Right ventricle myocardium inferior (tissue), 1 donor: Measurements from ENCODE around the gene HAUS1. TPM values are rescaled to one million over a fixed set of nuclear protein-coding genes. Genes with fewer than 3 reads are reported as not detected.
"Not testable (repeated sequence)": the region's sequence is repeated elsewhere in the genome, so short reads cannot be mapped to it uniquely, and the experiment has no call there.

Source experiments
- ATAC-seq: fragments of 200-7000 bp; cut with Tn5 transposase; one replicate; pipeline ENCODE4 v1.9.1; 2020; ENCODE audit warnings: mild to moderate bottlenecking, moderate library complexity
- DNase-seq: peaks from one replicate; pipeline ENCODE4 v3.0.0; 2021; ENCODE audit errors: missing footprints
- intact Hi-C: fragments of 100-400 bp; cut with DNase I; formaldehyde crosslinking; loops from one replicate; pipeline ENCODE4 v1.11.0; 2022
- total RNA-seq: library from RNA; stranded (reverse); fragmentation: NEBNext Ultra II Directional; extraction: Animal tissue kit (Norgen Biotek cat#: 25700); gene quantifications from one replicate; pipeline ENCODE4 v1.2.1, GENCODE V29; 2021
- donor health status: DM: no; HTN: yes; CAD: no; lungs with severe emphysema.

Gene HAUS1
- total RNA-seq, 1 donor from 2014 or later = 7.1 TPM

- intact Hi-C loops = no loop called here
- ATAC-seq = no peak
- no peak for DNase-seq
These were observed 24.8 kb upstream of the HAUS1 start for GRCh38 chr18:46079336-46079735.

DNA sequence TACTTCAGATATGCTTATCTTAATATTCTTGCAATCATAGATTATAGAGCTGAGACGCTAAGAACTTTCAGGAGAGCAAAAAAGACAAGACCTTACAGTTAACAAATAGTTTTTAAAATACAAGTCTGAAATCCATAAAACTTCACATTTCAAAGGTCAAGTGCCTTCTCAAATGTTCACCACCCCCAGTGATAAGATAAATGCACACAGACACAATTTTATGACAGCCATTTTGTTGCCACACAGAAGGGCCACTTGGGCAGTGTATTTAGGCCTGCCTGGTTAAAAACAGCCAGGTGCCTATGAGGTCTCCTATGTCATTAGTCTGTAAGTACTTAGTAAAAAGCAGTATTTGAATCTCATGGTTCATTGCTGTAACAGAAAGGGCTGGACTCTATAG, 24.0 kb upstream of the HAUS1 start:
- no peak for DNase-seq
- intact Hi-C loops = no loop called here
- ATAC-seq = no peak

DNA sequence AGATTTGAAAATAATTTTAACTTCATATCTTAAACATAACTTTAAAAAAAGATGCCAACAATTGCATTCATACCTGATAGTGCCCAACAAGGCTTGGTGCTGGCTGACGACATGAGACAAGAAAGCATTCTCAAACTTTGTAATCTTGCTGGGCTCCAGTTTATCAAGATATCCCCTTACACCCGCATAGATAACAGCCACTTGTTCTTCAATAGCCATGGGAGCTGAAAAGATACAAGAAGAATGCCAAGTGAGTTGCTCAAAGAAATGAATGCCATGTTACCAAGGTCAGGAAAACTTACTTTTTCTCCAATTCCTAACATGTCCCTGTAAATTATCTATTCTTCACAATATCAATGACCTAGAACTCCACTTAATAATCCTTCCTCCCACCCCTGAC, 19.8 kb upstream of the HAUS1 start:
- ATAC-seq = no peak

DNA sequence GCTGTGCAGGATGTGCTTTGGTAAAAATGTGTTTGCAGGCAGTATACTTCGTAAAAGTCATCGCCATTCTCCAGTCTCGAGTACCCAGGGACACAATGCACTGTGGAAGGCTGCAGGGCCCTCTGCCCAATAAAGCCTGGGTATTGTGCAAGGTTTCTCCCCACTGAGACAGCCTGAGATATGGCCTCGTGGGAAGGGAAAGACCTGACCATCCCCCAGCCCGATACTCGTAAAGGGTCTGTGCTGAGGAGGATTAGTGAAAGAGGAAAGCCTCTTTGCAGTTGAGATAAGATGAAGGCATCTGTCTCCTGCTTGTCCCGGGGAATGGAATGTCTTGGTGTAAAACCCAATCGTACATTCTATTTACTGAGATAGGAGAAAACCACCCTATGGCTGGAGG, 15.7 kb upstream of the HAUS1 start:
- intact Hi-C loops, ATAC-seq, DNase-seq: not testable (repeated sequence)

More for the DNA sequence above, 19.8 kb upstream of the HAUS1 start:
- no peak for DNase-seq
- intact Hi-C loops = no loop called here

DNA sequence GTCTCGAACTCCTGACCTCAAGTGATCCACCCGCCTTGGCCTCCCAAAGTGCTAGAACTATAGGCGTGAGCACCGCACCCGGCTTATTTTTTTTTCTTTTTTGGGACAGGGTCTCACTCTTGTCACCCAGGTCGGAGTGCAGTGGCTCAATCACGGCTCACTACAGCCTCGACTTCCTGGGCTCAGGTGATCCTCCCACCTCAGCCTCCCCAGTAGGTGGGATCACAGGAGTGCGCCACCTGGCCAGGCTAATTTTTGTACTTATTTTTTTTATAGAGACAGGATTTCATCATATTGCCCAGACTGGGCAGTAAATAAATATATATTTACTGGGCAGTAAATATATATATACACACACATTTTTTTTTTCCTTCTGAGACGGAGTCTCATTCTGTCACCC, 8.7 kb upstream of the HAUS1 start:
- ATAC-seq (no peak), DNase-seq (no peak)
- intact Hi-C loops = no loop called here

GRCh38 chr18:46096651-46097300, 7.4 kb upstream of the HAUS1 start:
- DNase-seq (no peak), ATAC-seq (no peak)
- intact Hi-C loops = no loop called here

DNA sequence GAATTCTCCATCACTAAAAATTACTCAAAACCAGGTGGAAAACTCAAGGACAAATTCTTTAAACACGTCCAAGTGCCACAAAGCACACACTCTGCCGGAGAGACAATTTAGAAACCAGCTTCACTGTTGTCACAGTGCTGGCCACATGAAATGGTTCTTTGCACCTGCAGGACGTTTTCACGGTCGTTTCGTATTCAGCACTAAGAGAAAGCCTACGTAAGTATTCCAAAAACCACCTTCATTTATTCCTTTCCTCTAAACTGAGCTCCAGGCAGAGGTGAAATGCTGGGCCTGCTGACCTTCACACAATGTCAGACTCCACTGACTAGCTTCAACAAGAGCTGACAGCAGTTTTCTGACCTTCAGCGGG, 6.8 kb upstream of the HAUS1 start:
- peak; percentile 38 for ATAC-seq
- DNase-seq = no peak
- intact Hi-C loops = no loop called here

DNA sequence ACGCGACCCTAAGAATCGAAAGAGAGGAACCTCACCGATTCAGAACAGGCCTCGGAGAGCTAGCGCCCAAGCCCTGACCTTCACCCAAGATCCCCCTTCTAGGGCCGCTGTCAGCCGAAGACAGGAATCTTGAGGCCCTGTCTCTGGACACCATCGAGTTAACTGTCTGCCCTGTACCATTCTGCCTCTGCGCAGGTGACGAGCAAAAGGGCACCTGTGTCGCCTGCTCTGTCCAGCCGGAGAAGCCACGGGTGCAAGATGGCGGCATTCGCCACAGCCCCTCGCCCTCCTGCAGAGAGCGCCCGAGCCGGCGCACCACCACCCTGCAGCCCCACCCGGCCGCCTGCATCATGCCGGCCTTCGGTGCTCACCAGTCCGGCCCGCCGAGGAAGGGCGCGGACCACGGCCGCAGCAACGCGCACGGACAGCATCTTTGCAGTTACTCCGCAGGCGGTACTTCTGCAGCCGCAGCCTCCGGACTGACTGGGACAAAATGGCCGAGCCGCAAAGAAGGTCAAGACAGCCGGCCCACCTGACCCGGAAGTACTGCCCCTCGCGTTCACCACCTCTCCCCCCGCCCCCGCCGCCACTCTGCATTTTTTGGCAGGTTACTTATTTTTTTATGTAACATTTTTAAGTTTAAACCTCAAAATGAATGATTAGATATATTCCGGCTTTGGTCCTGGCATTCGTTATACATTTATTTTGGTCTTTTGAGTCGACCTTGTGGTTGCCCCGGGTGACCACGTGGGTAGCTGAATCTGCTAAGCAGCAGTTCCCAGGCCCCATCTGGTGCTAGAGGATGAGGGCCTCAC, 6.2 kb upstream of the HAUS1 start, which contains the start of gene ATP5F1A:
Gene ATP5F1A, minus strand, starts transcription at position 496 of the 815 bp plus-strand sequence. Its CDS starts 65 bp downstream, at position 431.
- peak; percentile 87 for ATAC-seq

GRCh38 chr18:46098616-46098933, 5.6 kb upstream of the HAUS1 start:
- intact Hi-C loops = no loop called here
- ATAC-seq (no peak), DNase-seq (no peak)

More for the DNA sequence above, 6.2 kb upstream of the HAUS1 start, which contains the start of gene ATP5F1A:
- intact Hi-C loops = no loop called here
- DNase-seq = peak; percentile 94

GRCh38 chr18:46099463-46099862, 4.7 kb upstream of the HAUS1 start:
- DNase-seq (no peak), ATAC-seq (no peak)
- intact Hi-C loops = no loop called here

DNA sequence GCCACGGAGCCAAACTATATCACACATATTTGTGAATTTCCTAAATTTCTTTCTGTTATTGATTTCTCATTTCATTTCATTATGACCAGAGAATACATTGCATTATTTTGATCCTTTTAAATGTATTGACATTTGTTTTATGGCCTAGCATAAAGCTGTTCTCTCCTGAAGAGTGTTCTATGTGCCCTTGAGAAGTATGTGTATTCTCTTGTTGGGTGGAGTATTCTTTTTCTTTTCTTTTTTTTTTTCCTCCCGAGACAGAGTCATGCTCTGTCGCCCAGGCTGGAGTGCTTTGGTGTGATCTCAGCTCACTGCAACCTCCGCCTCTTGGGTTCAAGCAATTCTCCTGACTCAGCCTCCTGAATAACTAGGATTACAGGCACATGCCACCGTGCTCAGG, 5.2 kb downstream of the HAUS1 start:
- no peak for ATAC-seq
- intact Hi-C loops = no loop called here
- no peak for DNase-seq

DNA sequence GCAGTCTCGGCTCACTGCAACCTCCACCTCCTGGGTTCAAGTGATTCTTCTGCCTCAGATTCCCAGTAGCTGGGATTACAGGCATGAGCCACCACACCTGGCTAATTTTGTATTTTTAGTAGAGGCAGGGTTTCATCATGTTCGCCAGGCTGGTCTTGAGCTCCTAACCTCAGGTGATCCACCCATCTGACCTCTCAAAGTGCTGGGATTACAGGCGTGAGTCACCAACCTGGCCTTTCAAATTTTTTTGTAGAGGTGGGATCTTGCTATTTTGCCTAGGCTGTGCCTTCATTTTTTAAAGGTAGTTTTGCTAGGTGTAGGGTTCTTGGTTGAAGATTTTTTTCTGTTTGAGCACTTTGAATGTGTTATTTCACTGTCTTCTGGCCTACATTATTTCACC, 6.2 kb downstream of the HAUS1 start:
- intact Hi-C loops = no loop called here
- no peak for ATAC-seq

GRCh38 chr18:46113751-46114150, 9.6 kb downstream of the HAUS1 start:
- intact Hi-C loops = no loop called here
- DNase-seq (no peak), ATAC-seq (no peak)

More for the DNA sequence above, 6.2 kb downstream of the HAUS1 start:
- DNase-seq = no peak

DNA sequence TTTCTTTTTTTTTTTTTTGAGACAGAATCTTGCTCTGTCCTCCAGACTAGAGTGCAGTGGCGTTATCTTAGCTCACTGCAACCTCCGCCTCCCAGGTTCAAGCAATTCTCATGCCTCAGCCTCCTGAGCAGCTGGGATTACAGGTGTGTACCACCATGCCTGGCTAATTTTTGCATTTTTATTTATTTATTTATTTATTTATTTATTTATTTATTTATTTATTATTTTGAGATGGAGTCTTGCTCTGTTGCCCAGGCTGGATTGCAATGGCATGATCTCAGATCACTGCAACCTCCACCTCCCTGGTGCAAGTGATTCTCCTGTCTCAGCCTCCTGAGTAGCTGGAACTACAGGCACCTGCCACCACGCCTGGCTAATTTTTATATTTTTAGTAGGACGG, 22.4 kb downstream of the HAUS1 start:
- ATAC-seq, intact Hi-C loops, DNase-seq: not testable (repeated sequence)

DNA sequence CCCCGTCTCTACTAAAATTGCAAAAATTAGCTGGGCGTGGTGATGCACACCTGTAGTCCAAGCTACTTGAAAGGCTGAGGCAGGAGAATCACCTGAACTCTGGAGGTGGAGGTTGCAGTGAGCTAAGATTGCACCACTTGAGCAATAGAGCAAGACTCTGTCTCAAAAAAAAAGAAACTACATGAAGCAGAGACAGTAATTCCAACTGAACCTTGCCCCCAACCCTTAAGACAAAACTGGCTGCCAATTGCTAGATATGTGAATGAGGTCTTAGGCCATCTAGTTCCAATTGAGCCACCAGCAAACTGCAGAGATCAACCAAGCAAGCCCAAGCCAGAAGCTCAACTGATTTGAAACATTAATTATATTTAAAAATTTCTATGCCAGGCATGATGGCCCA, 25.9 kb downstream of the HAUS1 start:
- DNase-seq (no peak), ATAC-seq (no peak)

GRCh38 chr18:46130549-46130948, 26.4 kb downstream of the HAUS1 start:
- ATAC-seq, intact Hi-C loops, DNase-seq: not testable (repeated sequence)

More for the DNA sequence above, 25.9 kb downstream of the HAUS1 start:
- intact Hi-C loops = no loop called here

DNA sequence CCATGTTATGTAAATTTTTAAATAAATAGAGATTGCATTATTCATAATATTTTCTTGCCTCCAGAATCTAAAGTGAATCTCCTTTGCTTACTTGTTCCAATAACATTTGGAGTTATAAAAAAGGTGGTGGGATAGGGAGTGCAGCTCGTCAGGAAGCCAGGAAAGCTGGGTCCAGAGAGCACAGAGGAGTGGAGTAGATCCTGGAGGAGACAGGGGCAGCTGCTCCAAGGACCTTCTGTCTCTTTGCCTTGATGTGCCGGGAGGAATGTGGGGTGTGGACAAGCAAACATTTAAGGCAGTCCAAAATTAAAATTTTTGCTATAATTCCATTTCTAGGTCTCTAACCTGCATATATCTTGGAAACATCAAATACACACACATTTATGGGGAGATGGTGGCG, 29.3 kb downstream of the HAUS1 start:
- DNase-seq (no peak), ATAC-seq (no peak)
- intact Hi-C loops = no loop called here

DNA sequence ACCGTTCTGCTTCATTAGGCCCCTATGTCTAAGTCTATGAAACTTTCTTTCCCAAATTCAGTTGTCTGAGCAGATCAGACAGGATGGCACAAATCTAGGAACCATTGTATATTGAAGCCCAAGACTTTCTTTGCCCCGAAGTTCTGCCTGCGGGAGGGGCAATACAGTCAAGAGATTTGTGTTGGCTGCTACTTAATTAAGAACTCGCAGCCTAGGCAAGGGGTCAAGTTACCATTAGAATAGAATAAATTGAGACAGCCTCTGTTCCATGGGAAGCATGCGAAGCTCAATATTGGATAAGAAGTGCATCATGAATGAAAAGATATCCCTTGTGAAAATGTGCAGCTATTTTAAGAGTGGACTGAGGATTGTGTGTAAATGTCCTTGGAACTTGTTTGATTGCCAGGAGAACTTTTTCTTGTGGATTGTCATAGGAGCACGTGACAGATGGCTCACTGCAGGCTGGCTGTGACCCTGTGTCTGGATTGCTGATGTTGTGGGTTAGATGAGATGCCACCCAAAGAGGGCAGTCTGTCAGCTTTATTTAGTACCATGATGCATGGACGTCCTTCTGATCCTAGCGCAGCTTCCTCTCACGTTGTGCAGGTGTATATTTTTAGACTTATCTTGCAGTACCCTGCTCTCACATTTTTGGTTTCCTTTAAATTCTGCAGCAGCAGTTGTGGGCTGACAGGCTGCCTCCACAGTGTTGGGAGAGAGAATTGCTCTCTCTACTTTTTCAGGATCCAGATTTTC, 30.9 kb downstream of the HAUS1 start:
- ATAC-seq (peak; percentile 68), DNase-seq (no peak)
- intact Hi-C loops = no loop called here

GRCh38 chr18:46140173-46140572, 36.0 kb downstream of the HAUS1 start:
- intact Hi-C loops = no loop called here
- no peak for DNase-seq
- ATAC-seq = no peak

DNA sequence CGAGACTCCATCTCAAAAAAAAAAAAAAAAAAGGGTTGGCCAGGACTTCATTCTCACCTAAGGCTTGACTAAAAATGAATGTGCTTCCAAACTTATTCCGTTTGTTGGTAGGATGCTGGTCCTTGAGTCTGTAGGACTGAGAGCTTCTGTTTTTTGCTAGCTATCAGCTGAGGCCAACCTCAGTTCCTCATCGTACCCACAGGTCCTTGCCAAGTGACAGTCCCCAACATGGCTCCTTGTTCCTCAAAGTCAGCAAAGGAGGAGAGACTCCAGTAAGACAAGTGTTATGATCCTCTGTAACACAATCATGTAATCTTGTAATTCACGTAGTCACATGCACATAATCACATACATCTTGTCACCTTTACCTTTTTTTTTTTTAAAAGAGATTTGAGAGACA, 37.0 kb downstream of the HAUS1 start:
- intact Hi-C loops = no loop called here
- ATAC-seq (no peak), DNase-seq (no peak)
